Fibroblast of upper back skin (primary cell): ENCODE data around the gene HLA-DQA2.
"Not testable (repeated sequence)": the region's sequence is repeated elsewhere in the genome, so short reads cannot be mapped to it uniquely, and the experiment has no call there.

Experiments
- DNase-seq: peaks from one replicate; pipeline ENCODE4 v3.0.0-alpha.2; 2013

The HLA-DQA2 gene

DNA sequence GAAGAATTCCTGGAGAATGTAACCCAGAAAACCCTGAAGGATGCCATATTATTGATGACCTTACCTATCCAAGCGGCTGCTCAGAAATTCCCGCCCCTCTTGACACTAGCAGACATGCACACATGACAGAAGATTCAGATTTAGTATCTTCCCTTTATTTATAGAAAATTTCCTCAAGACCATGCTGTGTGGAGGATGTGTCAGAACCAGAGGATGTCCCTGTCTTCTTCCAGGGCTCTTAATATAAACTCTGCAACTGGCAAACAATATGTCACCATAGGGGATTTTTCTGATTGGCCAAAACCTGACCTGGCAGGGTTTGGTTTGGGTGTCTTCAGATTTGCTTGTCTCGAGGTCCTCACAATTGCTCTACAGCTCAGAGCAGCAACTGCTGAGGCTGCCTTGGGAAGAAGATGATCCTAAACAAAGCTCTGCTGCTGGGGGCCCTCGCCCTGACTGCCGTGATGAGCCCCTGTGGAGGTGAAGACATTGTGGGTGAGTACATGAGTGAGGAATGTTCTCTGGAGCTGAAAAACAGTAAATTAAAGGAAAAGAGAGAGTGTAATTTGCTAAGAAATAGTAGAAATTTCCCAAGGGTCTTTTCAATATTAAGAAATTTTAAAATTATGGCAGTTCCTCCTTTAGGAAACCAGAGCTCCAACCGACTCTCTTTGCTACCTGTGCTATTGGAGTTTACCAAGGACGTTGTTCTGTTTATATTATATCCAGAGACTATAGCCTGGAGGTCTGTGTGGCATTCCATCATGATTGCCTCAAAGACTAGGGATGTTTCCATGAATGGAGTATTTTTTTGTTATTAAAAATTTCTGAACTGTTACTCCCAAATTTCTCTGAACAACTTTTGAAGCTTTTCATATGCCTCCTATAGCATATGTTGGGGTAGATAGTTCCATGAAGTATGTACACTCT is at the start of gene HLA-DQA2:
Gene HLA-DQA2, plus strand, starts transcription at position 361 of the 930 bp plus-strand sequence. Its CDS starts 53 bp downstream, at position 414.
- no peak for DNase-seq

DNA sequence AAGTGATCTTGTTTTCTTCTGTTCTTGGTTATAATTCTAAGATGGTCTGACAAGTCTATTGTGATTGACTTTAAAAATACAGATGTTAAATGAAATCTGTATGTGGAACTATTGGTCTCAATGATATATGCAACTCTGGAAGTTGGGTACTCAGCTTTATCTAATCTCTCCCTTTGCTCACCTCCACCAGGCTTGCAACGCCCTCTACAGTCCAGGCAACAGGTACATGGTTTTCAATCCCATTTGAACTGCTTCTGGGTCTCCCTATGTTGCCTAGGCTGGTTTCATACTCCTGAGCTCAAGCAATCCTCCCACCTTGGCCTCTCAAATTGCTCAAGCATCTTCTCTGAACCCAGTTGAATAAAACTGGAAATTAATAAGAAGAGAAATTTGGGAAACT is 49.2 kb upstream of the HLA-DQA2 start:
- DNase-seq = peak; percentile 6

DNA sequence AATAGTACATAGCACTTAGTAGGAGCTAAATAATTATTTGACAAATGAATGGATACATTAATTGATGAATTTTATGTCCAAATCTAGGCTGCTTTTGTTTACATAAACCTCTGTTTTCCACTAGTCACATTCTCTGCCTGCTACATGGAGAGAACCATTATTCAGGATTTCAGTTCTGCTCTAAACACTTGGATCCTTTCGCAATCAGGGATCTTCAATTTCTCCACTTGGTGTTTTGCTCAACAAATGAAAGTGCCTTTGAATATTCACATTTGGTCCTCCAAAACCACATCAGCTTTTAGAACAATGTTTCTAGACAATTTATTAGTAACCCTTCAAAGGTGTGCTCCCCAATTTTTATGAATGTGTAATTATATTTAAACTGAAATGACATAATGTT is 44.2 kb upstream of the HLA-DQA2 start:
- DNase-seq = no peak

DNA sequence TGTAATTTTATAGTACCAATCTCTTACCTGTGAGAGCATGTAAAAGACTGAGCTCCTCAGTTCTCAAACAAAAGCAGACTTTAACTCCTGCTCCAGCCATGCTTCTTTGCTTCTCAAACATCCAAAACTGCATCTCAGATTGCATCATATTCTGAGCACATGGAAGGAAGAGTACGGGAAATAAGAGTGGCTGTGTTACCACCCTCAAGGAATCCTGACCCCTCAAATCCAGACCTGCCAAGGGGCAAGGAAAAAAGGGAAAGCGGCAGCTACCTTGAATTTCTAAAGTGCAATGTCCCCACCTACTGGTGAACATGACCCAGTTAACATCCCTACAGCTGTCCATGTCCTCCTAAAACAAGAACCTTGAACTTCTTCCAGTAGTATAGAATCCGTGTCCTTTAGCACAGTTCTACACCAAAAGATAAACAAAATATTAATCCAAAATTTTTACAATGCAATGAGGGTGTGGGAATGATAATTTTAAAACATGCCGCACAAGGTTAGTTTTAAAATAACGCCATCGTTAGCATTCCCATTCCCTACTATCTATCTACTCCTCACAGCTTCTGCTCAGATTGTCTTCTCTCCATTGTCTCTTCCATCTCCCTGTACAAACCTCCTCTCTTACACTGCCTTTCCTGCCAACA is 40.7 kb upstream of the HLA-DQA2 start:
- peak; percentile 69 for DNase-seq

DNA sequence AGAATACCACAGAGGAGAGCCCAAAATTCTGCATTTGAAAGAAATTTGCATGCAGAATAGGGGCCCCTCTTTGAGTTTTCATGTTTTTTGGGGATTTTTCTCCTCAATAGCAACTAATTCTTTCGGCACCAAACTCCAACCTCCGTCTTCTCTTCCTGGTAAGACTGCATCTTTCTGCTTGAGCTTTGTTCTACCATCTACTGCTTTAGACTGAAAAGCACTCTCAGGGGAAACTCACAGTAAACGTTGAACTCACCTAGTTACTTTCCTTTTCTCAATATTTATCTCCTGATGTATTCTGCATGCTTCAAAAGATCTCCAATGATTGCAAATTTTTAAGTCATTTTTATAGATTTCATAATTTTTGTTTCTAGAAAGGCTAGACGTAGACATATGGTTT is 37.8 kb upstream of the HLA-DQA2 start:
- DNase-seq = no peak

DNA sequence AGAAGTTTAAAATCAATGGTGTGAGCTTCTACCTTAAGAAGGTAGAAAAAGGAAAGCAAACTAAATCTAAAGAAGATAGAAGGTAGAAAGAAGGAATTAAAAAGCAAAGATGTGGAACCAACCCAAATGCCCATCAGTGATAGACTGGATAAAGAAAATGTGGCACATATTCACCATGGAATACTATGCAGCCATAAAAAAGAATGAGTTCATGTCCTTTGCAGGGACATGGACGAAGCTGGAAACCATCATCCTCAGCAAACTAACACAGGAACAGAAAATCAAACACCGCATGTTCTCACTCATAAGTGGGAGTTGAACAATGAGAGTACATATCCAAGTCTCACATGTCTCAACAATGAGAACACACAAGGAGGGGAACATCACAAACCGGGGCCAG is 36.0 kb upstream of the HLA-DQA2 start:
- DNase-seq = not testable (repeated sequence)

DNA sequence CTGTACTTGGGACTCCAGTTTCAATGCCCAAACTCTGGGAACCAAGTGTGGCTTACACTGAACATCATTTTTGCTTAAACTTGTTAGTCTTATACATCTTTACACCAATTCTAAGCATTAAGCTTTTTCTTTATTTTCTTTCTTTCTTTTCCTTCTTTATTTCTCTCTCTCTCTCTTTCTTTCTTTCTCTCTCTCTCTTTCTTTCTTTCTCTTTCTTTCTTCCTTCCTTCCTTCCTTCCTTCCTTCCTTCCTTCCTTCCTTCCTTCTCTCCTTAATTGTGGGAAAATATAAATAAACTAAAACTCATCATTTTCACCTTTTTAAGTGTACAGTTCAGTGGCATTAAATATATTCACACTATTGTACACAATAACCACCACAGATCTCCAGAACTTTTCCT is 31.6 kb upstream of the HLA-DQA2 start:
- no peak for DNase-seq

DNA sequence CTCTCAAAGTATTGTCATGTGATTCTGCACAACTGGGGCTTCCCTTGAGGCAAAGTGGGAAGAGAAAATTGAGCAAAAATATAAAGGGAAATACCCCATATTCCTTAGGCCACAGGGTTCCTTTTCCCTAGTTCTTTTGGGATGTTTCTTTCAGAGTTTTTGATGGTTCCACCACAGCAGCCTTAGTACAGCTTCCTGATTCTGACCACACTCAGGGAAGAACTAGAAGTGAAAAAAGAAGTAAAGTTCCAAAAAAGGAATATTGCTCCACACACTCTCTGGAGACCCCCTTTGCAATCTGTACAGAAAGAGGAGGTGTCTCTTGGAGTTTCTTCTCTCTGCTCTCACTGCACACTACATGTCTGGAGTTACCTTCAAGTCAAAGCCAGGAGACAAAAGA is 27.9 kb upstream of the HLA-DQA2 start:
- DNase-seq = no peak

DNA sequence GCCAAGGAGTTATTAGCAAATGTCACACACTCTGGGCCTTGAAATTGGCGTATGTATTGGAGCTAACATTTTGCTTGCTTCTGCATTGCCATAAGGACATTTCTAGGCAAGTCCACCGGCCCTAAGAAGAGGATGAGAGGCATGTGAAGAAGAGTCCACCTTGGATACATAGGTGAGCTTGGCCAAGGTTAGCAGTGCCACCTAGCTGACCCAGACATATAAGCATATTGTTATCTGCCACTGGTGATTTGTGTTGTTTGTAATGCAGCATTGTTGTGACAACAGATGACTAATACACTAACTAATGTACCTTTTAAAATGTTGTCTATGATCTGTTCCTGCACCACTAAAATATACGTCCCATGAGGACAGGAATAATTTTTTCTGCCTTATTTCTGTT is 24.8 kb upstream of the HLA-DQA2 start:
- DNase-seq = no peak

DNA sequence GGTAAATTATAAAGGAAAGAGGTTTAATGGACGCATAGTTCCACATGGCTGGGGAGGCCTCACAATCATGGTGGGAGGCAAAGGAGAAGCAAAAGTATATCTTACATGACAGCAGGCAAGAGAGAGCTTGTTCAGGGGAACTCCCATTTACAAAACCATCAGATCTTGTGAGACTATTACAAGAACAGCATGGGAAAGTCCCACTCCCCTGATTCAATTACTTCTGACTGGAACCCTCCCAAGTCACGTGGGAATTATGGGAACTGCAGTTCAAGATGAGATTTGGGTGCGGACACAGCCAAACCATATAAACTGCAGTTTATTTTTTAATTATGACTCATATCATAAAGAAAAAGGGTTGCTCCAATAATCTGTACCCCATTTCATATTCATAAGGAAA is 22.3 kb upstream of the HLA-DQA2 start:
- DNase-seq = no peak

DNA sequence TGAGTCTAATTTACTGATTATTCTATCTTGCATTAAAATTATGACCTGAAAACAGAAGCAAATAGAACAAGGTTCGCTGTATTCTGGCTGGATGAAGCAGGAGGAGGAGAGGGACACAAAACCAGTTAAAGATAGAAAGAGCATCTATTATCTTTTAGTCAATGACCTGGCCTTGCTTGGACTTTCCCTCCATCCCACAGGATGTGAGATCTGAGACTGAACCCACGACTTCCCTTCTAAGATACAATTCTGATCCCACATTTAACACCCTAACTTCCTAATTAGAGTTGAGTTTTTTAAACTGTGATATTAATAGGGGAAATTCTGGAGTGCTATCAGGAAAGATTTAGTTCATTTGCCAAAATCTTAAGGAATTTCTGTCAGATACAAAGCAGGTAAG is 3.1 kb upstream of the HLA-DQA2 start:
- DNase-seq = no peak

DNA sequence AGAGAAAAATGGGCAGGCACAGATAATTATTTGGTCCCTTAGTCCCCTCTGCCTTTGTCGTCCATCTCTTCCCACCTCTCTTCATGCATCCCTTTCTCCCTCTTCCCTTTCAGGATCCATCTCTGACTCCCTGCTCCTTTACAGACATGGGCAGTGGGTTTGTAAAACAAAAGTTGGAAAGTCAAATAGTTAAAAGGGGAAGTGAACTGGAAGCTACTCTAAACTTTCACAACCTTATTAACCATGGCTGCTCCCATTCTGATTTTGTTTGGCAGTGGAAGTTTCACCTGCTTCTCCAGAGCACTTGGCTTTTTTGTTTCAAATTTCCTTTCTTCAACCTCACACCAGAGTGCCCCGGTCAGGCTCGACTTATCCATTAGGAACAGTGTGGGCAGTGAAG is 1.2 kb downstream of the HLA-DQA2 start:
- DNase-seq = no peak

DNA sequence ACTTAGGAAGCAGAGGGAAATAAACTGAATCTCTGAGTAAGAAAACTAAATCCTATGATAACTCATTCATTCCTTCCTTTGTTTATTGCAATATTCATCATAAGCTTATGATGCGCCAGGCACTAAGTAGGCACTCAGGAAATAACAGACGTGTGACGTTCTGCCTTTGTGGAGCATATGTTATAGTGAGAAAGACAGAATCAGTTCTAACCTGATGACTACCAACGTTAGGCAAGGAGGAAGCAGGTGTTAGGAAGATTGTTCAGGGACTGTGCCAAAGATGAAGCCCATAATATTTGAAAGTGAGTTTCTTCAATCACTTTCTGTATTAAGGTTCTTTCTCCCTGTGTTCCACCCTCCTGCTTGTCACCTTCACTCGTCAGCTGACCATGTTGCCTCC is 3.6 kb downstream of the HLA-DQA2 start:
- no peak for DNase-seq

DNA sequence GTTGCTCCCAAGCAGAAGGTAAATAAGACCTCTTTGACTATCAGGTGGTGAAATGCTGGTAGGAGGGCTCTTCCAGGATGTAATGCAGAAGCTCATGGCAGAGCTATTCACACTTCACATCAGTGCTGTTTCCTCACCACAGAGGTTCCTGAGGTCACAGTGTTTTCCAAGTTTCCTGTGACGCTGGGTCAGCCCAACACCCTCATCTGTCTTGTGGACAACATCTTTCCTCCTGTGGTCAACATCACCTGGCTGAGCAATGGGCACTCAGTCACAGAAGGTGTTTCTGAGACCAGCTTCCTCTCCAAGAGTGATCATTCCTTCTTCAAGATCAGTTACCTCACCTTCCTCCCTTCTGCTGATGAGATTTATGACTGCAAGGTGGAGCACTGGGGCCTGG is 4.5 kb downstream of the HLA-DQA2 start:
- DNase-seq = not testable (repeated sequence)

DNA sequence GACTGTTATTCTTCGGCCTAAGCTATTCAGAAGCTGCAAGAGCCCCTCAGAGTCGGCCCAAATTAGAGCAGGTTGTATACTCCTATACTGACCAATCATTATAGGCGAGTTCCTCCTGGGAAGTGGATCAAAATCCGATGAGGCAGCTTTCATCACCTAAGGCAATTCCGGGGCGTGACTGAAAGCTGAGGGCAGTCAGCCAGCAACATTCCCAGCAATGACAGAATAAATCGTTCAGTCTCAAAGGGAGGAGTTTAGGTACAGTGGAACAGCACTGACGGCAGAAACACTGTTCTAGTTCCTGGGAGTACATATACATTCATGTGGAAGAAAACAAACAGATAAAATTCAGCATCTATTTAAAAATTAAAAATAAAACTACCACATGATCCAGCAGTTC is 11.4 kb downstream of the HLA-DQA2 start:
- DNase-seq = peak; percentile 10

DNA sequence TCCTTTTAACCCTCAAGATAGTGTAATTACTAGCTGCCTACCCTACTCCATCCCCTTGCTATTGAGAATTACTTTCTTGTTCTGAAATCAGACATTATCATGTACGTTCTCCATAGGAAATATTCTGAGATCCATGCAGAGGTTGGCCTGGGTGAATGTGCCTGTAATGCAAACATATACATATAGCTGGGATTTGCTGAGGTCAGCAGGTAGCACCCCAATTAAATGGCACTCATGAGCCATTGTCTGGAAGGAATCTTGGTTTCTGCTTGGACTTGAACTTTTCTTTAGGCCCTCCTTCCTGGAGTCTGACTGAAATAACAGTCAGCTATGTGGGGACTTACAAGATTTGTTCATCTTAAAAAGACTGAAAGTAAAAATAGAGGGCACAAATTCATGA is 18.5 kb downstream of the HLA-DQA2 start:
- no peak for DNase-seq

DNA sequence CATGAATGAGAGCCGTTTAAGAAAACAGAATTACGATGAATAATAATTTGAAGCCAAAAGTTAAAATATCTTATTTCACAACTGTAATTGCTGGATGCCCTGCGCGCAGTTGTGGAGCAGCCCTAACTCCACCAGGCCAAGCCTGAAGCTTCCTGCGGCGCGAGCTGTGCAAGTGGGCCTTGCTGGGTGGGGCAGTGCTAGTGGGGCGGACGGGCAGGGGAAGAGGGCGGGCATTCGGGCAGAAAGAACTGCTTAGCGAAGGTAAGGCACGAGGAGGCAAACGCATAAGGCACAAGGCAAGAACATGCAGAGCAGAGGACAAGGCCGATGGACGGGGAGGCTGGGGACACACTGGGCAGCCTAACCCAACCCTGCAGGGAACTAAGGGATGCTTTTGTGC is 19.9 kb downstream of the HLA-DQA2 start:
- no peak for DNase-seq

DNA sequence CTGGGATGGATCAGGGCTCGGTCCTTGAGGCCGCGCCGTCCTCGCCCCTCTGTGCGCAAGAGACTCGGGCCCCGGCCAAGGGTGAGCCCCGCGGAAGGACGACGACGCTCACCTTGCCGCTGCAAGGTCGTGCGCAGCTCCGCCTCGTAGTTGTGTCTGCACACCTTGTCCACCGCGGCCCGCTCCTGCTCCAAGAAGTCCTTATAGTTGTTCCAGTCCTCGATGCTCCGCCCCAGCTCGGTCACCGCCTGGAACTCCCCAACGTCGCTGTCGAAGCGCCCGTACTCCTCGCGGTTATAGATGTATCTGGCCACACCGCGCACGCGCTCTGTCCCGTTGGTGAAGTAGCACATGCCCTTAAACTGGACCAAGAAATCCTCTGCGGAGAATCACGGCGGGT is 20.4 kb downstream of the HLA-DQA2 start:
- no peak for DNase-seq

DNA sequence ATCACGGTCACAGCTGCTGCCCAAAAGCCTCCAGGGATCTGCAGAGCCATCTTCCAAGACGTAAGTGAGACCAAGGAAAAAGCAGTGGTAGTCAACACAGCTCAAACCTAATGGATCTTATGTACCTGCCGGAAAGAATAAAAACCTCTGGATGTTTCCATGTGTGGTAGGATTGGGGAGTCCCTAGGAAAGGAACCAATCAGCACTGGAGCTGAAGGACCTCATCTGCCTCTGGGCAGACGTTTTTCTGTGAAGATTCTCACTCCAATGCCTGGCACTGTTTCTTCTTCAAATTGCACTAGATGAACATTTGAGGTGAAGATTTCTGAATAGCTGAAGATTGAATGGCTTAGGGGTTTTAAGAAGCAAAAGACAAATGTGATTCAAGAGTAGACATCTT is 22.2 kb downstream of the HLA-DQA2 start, which contains the start of gene HLA-DQB2:
Gene HLA-DQB2, minus strand, starts transcription at position 112 of the 400 bp plus-strand sequence. Its CDS starts 62 bp downstream, at position 50.
- DNase-seq = no peak

DNA sequence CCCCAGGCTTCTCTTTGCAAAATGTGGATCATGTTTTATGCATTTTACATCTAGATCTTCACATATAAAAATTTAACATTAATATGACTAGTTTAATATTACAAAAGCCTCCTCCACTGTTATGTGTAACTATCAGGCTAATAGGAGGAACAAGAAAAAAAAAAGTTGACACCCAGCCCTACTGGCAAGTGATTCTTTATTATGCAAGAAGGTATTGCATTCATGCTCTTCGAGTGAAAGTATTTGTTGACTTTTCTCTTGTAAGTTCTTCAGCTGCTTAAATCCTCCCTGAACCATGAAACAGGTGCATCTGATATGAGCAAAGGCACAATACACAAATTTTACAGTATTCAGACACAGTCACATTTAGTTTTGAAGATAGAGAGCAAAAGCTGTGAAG is 22.9 kb downstream of the HLA-DQA2 start:
- DNase-seq = no peak

DNA sequence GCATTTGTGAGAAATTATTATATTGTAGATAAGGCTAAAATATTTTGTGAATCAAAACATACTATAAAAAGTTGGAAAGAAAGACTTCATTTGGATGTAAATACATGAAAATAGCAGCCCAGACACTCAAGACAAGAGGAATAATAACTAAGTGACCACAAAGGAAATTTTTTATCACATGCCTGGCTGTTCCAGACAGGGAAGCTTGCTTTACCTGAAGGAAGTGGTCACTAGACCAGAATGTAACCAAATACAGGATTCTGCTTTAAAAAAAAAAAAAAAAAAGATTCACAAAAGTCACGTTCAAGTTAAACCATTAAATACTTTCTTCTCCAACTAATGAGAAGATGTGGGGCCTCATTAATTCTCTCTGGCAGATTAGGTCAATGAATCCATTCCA is 31.5 kb downstream of the HLA-DQA2 start:
- no peak for DNase-seq

DNA sequence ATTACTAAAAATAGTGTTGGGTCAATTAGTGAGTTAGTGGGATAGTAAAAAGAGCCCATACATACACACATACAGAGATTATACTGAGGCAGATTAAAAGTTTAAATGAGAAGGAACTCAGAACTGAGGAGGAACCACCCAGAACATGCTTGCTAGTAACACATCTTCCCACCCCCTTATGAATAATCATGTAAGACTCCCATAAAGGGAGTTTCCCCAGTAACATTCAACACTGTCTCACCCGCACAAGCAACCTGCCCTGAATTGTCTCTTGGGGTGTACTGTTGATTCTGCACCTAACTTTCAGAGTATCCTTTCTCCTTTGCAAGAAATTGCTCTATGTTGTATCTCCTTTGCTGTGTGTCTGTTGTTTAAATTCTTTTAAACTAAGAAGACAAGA is 33.2 kb downstream of the HLA-DQA2 start:
- DNase-seq = no peak

DNA sequence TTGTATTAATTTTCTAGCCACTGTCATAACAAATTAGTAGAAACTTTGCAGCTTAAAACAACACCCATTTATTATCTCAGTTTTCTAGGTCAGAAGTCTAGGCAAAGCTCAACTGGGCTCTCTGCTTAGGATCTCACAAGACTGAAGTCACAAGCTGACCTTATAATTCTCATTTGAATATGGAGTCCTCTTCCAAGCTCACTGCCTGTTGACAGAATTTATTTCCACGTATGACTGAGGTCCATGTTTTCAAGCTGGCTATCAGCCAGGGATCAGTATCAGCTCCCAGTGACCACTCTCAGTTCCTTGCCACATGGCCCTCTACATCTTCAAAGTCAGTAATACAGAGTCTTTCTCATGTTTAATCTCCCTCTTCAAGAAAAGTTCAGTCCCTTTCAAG is 33.9 kb downstream of the HLA-DQA2 start:
- DNase-seq = no peak

DNA sequence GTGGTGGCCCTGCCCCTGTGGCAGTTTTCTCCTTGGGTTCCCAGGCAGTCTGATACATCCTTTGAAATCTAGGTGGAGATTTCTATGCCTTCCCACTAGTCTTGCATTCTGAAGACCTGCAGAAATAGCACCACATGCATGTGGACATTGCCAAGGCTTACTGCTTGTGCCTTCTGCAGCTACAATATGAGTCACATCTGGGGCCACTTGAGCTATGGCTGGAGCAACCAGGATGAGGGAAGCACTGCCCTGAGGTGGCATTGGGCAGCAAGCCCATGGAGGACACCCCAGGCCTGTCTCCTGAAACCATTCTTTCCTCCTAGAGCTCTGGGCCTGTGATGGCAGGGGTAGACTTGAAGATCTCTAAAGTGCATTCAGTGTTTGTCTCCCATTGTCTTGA is 37.8 kb downstream of the HLA-DQA2 start:
- DNase-seq = no peak
